ENCODE results near the gene RETN.

- no peak for TF ChIP-seq SIN3A (conservative IDR thresholded peaks at IDR 0.05 in 1 of 2, IDR thresholded peaks at IDR 0.05 in 1 of 2; ENCODE audit: low read depth in 1 of 2, low read length in 2 of 2)
- TF ChIP-seq EZH2 (IDR thresholded peaks at IDR 0.05; ENCODE audit: low read depth, low read length, severe bottlenecking): no peak
- TF ChIP-seq TEAD4 (IDR thresholded peaks at IDR 0.05; ENCODE audit: low read depth, low read length): no peak
- TF ChIP-seq, protein P1, sequence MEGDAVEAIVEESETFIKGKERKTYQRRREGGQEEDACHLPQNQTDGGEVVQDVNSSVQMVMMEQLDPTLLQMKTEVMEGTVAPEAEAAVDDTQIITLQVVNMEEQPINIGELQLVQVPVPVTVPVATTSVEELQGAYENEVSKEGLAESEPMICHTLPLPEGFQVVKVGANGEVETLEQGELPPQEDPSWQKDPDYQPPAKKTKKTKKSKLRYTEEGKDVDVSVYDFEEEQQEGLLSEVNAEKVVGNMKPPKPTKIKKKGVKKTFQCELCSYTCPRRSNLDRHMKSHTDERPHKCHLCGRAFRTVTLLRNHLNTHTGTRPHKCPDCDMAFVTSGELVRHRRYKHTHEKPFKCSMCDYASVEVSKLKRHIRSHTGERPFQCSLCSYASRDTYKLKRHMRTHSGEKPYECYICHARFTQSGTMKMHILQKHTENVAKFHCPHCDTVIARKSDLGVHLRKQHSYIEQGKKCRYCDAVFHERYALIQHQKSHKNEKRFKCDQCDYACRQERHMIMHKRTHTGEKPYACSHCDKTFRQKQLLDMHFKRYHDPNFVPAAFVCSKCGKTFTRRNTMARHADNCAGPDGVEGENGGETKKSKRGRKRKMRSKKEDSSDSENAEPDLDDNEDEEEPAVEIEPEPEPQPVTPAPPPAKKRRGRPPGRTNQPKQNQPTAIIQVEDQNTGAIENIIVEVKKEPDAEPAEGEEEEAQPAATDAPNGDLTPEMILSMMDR (IDR thresholded peaks at IDR 0.05; ENCODE audit: control extremely low read depth in 1 of 3, insufficient read depth in 1 of 3, low read depth in 1 of 3, low read length in 3 of 3): no peak
These were observed 23.7 kb upstream of the RETN start for GRCh38 chr19:7645163-7645562.

All from H1 (cell line).